HG03097 (cell line): Measurements from ENCODE around the gene SPOCD1.

Source experiments
- ATAC-seq: cut with Tn5 transposase; IDR thresholded peaks from one replicate; pipeline ENCODE4 v1.9.1; 2021; ENCODE audit not compliant: unreplicated experiment, low FRiP score

SPOCD1 gene

DNA sequence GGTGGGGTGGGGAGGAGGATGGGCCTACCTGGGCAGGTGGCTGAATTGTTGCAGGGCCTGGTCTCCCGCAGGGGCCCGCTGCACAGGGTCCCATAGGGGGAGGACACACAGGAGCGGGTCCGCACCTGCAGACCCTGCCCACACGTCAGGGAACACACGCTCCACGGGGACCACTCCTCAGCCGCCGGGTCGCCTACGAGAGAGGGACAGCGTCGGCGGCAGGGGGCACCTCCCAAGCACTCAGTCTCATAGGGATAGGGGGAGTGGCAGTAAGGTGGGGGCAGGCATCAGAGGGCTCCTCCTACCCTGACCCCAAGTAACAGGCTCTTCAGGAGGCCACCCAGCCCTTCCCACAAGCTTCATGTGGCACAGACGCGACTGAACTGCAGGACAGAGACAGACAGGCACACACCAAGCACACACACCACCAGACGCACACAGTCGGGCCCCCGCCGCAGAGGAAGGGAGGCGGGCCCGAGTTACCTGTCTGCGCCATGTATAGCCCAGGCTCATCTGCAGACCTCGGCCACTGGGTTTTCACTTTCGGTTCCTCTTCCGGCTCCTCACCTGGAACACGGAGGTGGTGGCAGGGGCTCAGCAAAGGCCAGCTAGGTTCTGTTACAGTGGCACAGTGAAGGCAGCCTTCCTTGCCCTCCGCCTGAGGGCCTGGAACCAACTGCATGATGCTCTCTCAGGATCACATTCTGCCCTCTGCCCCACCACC lies 71.5 kb downstream of the SPOCD1 start:
- ATAC-seq, result no peak

GRCh38 chr1:31742462-31743212 lies 73.2 kb downstream of the SPOCD1 start:
- no peak for ATAC-seq
